Endothelial cell (in vitro differentiated cells): ENCODE measurements around the gene MR1. TPM values are rescaled to one million over a fixed set of nuclear protein-coding genes. Genes with fewer than 3 reads are reported as not detected.

ENCODE experiments used
- DNase-seq: peaks from one replicate; pipeline ENCODE4 v3.0.0; 2021; ENCODE audit warnings: low spot score
- H3K27ac Mint-ChIP-seq: one replicate; pipeline ENCODE4 v1.8.0; 2021; ENCODE audit warnings: mixed read lengths, inconsistent platforms; ENCODE audit not compliant: unreplicated experiment
- H3K27me3 Mint-ChIP-seq: one replicate; pipeline ENCODE4 v1.8.0; 2021; ENCODE audit warnings: mild to moderate bottlenecking, moderate library complexity, mixed read lengths, inconsistent platforms; ENCODE audit not compliant: unreplicated experiment
- H3K36me3 Mint-ChIP-seq: one replicate; pipeline ENCODE4 v1.8.0; 2021; ENCODE audit warnings: mild to moderate bottlenecking, low read depth, mixed read lengths, inconsistent platforms; ENCODE audit not compliant: unreplicated experiment
- H3K4me1 Mint-ChIP-seq: one replicate; pipeline ENCODE4 v1.8.0; 2021; ENCODE audit warnings: mild to moderate bottlenecking, mixed read lengths, inconsistent platforms; ENCODE audit not compliant: unreplicated experiment
- H3K4me3 Mint-ChIP-seq: one replicate; pipeline ENCODE4 v1.8.0; 2021; ENCODE audit warnings: mild to moderate bottlenecking, mixed read lengths, inconsistent platforms; ENCODE audit not compliant: unreplicated experiment
- H3K9me3 Mint-ChIP-seq: one replicate; pipeline ENCODE4 v1.8.0; 2021; ENCODE audit warnings: mixed read lengths, inconsistent platforms; ENCODE audit not compliant: unreplicated experiment
- total RNA-seq: library from RNA; stranded (reverse); fragmentation: NEBNext Ultra II Directional; extraction: Animal tissue kit (Norgen Biotek cat#: 25700); gene quantifications from one replicate; pipeline ENCODE4 v1.2.1, GENCODE V29; 2021; ENCODE audit not compliant: unreplicated experiment
- TF ChIP-seq, protein P1 (sequence below): fragments of 200-600 bp; sonication (generic); IDR thresholded peaks from one replicate; pipeline ENCODE4 v1.5.0; 2021; ENCODE audit warnings: antibody characterized with exemption; ENCODE audit not compliant: unreplicated experiment

MR1 gene
- total RNA-seq, 1 donor from 2014 or later, result 0.67 TPM

DNA sequence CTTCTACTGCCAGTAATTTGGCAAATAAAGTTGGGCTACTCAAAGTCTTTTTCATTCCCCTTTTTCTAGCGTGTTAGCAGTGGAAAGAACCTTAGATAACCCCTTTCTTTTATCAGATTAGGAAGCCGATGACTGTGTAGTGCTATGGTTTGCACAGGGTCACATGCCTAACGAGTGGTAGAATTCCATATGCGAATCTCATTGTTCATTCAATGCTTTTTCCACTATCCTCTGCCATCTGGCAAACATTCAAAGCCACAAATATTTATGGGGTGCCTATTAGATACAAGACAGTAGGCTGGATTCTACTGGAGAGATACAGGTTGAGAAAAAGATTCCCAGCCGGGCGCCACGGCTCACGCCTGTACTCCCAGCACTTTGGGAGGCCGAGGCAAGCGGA, 39.9 kb downstream of the MR1 start:
- Mint-ChIP-seq H3K36me3 (peaks cover 4% of the 10 kb centered on the region), H3K27ac (no peak overlapping the region), H3K4me3 (no peak overlapping the region), H3K27me3 (peaks cover 2% of the 10 kb centered on the region), H3K4me1 (peaks cover 15% of the 10 kb centered on the region), H3K9me3 (no peaks in the 10 kb centered on the region)
- TF ChIP-seq, protein P1, sequence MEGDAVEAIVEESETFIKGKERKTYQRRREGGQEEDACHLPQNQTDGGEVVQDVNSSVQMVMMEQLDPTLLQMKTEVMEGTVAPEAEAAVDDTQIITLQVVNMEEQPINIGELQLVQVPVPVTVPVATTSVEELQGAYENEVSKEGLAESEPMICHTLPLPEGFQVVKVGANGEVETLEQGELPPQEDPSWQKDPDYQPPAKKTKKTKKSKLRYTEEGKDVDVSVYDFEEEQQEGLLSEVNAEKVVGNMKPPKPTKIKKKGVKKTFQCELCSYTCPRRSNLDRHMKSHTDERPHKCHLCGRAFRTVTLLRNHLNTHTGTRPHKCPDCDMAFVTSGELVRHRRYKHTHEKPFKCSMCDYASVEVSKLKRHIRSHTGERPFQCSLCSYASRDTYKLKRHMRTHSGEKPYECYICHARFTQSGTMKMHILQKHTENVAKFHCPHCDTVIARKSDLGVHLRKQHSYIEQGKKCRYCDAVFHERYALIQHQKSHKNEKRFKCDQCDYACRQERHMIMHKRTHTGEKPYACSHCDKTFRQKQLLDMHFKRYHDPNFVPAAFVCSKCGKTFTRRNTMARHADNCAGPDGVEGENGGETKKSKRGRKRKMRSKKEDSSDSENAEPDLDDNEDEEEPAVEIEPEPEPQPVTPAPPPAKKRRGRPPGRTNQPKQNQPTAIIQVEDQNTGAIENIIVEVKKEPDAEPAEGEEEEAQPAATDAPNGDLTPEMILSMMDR, result no peak
- DNase-seq, result no peak

DNA sequence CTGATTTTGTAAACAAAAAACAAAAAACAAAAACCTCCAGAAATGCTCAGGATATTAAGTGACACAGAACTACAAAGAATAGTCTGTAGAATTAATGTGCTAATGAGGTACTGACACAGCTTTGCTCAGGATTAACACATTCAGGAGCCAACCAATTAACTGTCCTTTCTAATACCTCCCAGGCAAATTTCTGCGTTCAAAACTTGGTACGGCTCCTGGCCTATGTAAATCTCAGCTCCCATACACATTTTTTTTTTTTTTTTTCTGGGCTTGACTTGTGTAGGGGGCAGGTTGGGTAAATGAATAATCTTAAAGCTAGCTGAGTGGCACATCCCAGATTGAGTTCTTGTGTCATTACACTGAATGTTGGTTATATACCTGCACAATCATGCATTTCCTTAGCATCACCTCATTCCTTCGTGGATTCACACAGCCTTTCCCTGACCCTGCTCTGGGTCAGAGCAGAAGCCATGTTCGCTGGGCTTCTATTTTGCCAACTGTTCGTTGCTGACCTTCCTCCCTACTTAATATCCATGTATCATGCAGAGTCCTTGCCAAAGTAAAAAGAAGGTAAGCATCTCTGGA, 42.1 kb downstream of the MR1 start:
- H3K27me3 Mint-ChIP-seq, result peaks cover 4% of the 10 kb centered on the region
- H3K4me1 Mint-ChIP-seq, result peaks cover 22% of the 10 kb centered on the region
- no peaks in the 10 kb centered on the region for H3K9me3 Mint-ChIP-seq
- DNase-seq, result no peak
- TF ChIP-seq, protein P1, result no peak
- H3K27ac Mint-ChIP-seq, result no peak overlapping the region
- H3K36me3 Mint-ChIP-seq, result peaks cover 4% of the 10 kb centered on the region
- no peak overlapping the region for H3K4me3 Mint-ChIP-seq

DNA sequence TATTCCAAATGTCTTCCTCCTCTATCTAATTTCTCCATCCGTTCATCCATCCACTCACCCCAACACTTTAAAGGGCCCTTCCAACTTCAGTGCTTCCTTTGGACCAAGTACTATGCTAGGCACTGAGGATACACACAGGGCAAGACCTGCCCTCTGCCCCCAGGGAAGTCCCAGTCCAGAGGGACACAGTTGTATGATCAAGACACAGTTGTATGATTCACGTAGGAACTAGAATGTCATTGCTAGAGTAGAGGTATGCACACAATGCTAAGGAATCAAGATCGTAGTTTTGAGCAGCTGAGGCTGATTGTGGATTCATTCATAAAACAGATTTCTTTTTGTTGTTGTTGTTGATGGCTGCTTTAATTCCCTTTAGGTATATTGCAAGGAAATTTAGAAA, 43.1 kb downstream of the MR1 start:
- TF ChIP-seq, protein P1, result no peak
- Mint-ChIP-seq H3K4me3 (no peak overlapping the region), H3K4me1 (peaks cover 22% of the 10 kb centered on the region), H3K9me3 (no peaks in the 10 kb centered on the region), H3K36me3 (peaks cover 4% of the 10 kb centered on the region), H3K27ac (no peak overlapping the region), H3K27me3 (peaks cover 4% of the 10 kb centered on the region)
- no peak for DNase-seq

DNA sequence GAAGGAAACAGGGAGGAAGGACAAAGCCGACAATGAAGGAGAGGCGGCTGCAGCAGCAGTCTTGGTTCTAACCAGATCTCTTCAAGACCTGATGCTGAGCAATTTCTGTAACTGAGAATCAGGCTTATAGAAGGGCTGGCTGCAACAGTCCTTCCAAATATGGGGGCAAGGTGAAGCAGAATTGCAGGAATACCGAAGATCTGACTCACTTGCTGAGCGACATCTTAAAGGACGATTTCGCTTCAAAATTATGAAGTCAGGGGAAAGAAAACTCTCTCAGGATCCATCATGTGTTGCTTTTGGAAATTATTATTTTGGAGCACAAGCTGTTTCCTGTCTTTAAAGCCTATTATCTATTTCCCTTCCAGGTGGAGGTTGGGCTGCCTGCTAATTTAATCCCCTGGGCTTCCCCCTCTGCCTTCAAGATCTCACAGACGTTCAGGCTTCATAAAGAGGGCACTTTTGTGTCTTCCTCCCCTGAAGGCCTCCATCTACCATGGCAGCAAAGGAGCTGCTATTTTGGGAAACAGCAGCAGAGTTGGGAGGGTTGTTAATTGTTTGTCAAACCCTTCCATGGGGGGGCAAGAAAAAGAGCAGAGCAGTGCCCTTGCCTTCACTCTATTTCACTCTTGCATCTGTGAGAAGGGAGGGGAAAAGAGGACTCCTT, 43.9 kb downstream of the MR1 start:
- Mint-ChIP-seq H3K9me3 (no peaks in the 10 kb centered on the region), H3K36me3 (peaks cover 4% of the 10 kb centered on the region), H3K4me3 (no peak overlapping the region), H3K27ac (peak overlapping the region; percentile 42), H3K4me1 (peaks cover 22% of the 10 kb centered on the region), H3K27me3 (peaks cover 4% of the 10 kb centered on the region)
- no peak for DNase-seq
- TF ChIP-seq, protein P1, result no peak

DNA sequence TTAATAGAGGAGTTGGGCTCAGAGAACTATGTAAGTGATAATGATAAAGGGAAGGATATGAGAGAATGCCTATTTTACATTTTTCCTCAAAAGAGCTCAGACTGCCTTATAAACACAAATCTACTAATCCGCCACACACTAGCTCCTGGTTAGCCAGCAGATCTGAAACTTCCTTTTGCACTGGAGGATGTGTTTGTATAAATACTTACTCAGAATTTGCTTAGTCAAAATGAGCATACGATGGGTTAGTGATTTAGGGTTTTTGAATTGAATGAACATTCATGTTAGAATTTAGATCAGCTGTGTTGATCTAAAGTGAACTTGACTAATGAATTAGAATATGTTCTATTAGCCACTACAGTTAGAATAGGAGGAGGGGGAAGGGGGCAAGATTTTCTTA, 45.6 kb downstream of the MR1 start:
- H3K27me3 Mint-ChIP-seq, result peaks cover 2% of the 10 kb centered on the region
- H3K9me3 Mint-ChIP-seq, result no peaks in the 10 kb centered on the region
- peaks cover 4% of the 10 kb centered on the region for H3K36me3 Mint-ChIP-seq
- H3K4me1 Mint-ChIP-seq, result peaks cover 22% of the 10 kb centered on the region
- TF ChIP-seq, protein P1, result no peak
- no peak for DNase-seq
- H3K4me3 Mint-ChIP-seq, result no peak overlapping the region
- no peak overlapping the region for H3K27ac Mint-ChIP-seq
